Transverse colon (tissue), 4 donors: ENCODE results near the gene CFAP52.

Source experiments
- EP300 ChIP-seq: sonication (generic); formaldehyde crosslinking; IDR thresholded peaks from one replicate; pipeline ENCODE4 v1.6.1; 2017; ENCODE audit warnings: antibody characterized with exemption, low read depth
- POLR2A ChIP-seq: fragments of 450-650 bp; IDR thresholded peaks from one replicate; pipeline ENCODE4 v1.6.1; 2016; ENCODE audit warnings: antibody characterized with exemption, mild to moderate bottlenecking, moderate library complexity
- POLR2AphosphoS5 ChIP-seq, 3 donors: sonication (generic); formaldehyde crosslinking; IDR thresholded peaks; one replicate each; pipeline ENCODE4 v1.6.1; 2016; ENCODE audit warnings: antibody characterized with exemption in 3 of 3
- TF ChIP-seq, protein P1 (sequence below), 5 experiments: fragments of 200-600 bp in 3 of 5; fragments of 450-650 bp in 2 of 5; sonication (generic) in 3 of 5; IDR thresholded peaks; 1 replicate in 2 of 5; 2 replicates in 3 of 5; pipeline ENCODE4 v1.5.1; 2016 to 2017; ENCODE audit warnings: antibody characterized with exemption in 5 of 5, inconsistent platforms in 3 of 5, mild to moderate bottlenecking in 2 of 5, moderate library complexity in 1 of 5

DNA sequence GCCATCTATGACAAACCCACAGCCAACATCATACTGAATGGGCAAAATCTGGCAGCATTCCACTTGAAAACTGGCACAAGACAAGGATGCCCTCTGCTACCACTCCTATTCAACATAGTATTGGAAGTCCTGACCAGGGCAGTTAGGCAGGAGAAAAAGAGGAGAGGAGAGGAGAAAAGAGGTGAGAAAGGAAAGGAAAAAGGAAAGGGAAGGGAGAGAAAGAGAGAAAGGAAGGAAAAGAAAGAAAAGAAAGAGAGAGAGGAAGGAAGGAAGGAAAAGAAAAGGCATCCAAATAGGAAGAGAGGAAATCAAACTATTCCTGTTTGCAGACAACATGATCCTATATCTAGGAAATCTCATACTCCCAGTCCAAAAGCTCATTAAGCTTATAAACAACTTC lies 12.3 kb upstream of the CFAP52 start:
- TF ChIP-seq, protein P1, sequence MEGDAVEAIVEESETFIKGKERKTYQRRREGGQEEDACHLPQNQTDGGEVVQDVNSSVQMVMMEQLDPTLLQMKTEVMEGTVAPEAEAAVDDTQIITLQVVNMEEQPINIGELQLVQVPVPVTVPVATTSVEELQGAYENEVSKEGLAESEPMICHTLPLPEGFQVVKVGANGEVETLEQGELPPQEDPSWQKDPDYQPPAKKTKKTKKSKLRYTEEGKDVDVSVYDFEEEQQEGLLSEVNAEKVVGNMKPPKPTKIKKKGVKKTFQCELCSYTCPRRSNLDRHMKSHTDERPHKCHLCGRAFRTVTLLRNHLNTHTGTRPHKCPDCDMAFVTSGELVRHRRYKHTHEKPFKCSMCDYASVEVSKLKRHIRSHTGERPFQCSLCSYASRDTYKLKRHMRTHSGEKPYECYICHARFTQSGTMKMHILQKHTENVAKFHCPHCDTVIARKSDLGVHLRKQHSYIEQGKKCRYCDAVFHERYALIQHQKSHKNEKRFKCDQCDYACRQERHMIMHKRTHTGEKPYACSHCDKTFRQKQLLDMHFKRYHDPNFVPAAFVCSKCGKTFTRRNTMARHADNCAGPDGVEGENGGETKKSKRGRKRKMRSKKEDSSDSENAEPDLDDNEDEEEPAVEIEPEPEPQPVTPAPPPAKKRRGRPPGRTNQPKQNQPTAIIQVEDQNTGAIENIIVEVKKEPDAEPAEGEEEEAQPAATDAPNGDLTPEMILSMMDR (IDR thresholded peaks at IDR 0.05) = no peak
- TF ChIP-seq POLR2AphosphoS5 (IDR thresholded peaks at IDR 0.05) (no peak), POLR2A (no peak), EP300 (no peak)
